Loucy (cell line): ENCODE data around the gene MYO18A.

Experiments used
- CTCF ChIP-seq: fragments of 200-600 bp; sonication (generic); conservative IDR thresholded peaks from 2 replicates; pipeline ENCODE4 v1.5.1; 2014; ENCODE audit warnings: mild to moderate bottlenecking, antibody characterized with exemption, low read length
- EZH2phosphoT487 ChIP-seq: fragments of 200-600 bp; IDR thresholded peaks from 2 replicates; pipeline ENCODE4 v1.6.1; 2018; ENCODE audit warnings: antibody characterized with exemption, mild to moderate bottlenecking, moderate library complexity, borderline replicate concordance

- no peak for TF ChIP-seq CTCF
- no peak for TF ChIP-seq EZH2phosphoT487
Measured at GRCh38 chr17:29061036-29061435, 119.2 kb downstream of the MYO18A start.
